GM21526 (cell line): Measurements from ENCODE around the gene CBFA2T3.

Source experiments
- ATAC-seq: cut with Tn5 transposase; IDR thresholded peaks from one replicate; pipeline ENCODE4 v1.9.1; 2021; ENCODE audit warnings: moderate library complexity; ENCODE audit not compliant: unreplicated experiment, low FRiP score

Gene CBFA2T3

GRCh38 chr16:88943131-88943664, 33.8 kb downstream of the CBFA2T3 start:
- ATAC-seq, result no peak

- ATAC-seq, result no peak
Measured at GRCh38 chr16:88941913-88942909, 34.8 kb downstream of the CBFA2T3 start.

GRCh38 chr16:88940862-88941817, 35.9 kb downstream of the CBFA2T3 start:
- no peak for ATAC-seq

- ATAC-seq, result no peak
Measured at GRCh38 chr16:88939972-88940861, 36.8 kb downstream of the CBFA2T3 start.

- no peak for ATAC-seq
Measured at GRCh38 chr16:88939245-88939971, 37.6 kb downstream of the CBFA2T3 start.

- no peak for ATAC-seq
Measured at GRCh38 chr16:88938777-88939244, 38.2 kb downstream of the CBFA2T3 start.

GRCh38 chr16:88938119-88938776, 38.8 kb downstream of the CBFA2T3 start:
- ATAC-seq, result no peak

GRCh38 chr16:88937206-88937621, 39.8 kb downstream of the CBFA2T3 start:
- no peak for ATAC-seq

GRCh38 chr16:88936556-88937205, 40.3 kb downstream of the CBFA2T3 start:
- no peak for ATAC-seq

GRCh38 chr16:88936008-88936555, 40.9 kb downstream of the CBFA2T3 start:
- ATAC-seq, result no peak

- no peak for ATAC-seq
Measured at GRCh38 chr16:88934066-88934667, 42.8 kb downstream of the CBFA2T3 start.

- no peak for ATAC-seq
Measured at GRCh38 chr16:88932929-88933328, 44.1 kb downstream of the CBFA2T3 start.

- ATAC-seq, result no peak
Measured at GRCh38 chr16:88931936-88932335, 45.1 kb downstream of the CBFA2T3 start.

GRCh38 chr16:88931373-88931900, 45.6 kb downstream of the CBFA2T3 start:
- ATAC-seq, result no peak

- no peak for ATAC-seq
Measured at GRCh38 chr16:88930716-88931115, 46.3 kb downstream of the CBFA2T3 start.

GRCh38 chr16:88929091-88929445, 47.9 kb downstream of the CBFA2T3 start:
- no peak for ATAC-seq
